SK-N-MC (cell line): Measurements from ENCODE around the gene LRP1B.

Experiments
- DNase-seq: peaks from one replicate; pipeline ENCODE4 v3.0.0-alpha.2; 2011; ENCODE audit warnings: low read depth, low spot score
- H3K27ac ChIP-seq: fragments of 200-600 bp; sonication (generic); 2 replicates; pipeline ENCODE4 v1.5.1; 2016; ENCODE audit warnings: mixed run types
- H3K36me3 ChIP-seq: fragments of 200-600 bp; sonication (generic); 2 replicates; pipeline ENCODE4 v1.6.1; 2017; ENCODE audit warnings: antibody characterized with exemption, low read length, mixed read lengths; ENCODE audit not compliant: insufficient read depth
- H3K4me3 ChIP-seq: fragments of 200-600 bp; sonication (generic); 2 replicates; pipeline ENCODE4 v1.5.1; 2016
- H3K9ac ChIP-seq: fragments of 200-600 bp; sonication (generic); 2 replicates; pipeline ENCODE4 v1.8.0; 2017; ENCODE audit warnings: mixed run types, mixed read lengths; ENCODE audit not compliant: insufficient read length
- H3K9me3 ChIP-seq: fragments of 200-600 bp; sonication (generic); 2 replicates; pipeline ENCODE4 v1.6.1; 2017; ENCODE audit warnings: low read depth, mild to moderate bottlenecking, antibody characterized with exemption, low read length, moderate library complexity, mixed read lengths
- EZH2 ChIP-seq: fragments of 200-600 bp; sonication (generic); IDR thresholded peaks from one replicate; pipeline ENCODE4 v1.6.1; 2017; ENCODE audit warnings: antibody characterized with exemption
- FOXP2 ChIP-seq: optimal IDR thresholded peaks from 2 replicates; pipeline ENCODE3; 2011; ENCODE audit warnings: mild to moderate bottlenecking, moderate library complexity; ENCODE audit not compliant: insufficient read depth; ENCODE audit errors: extremely low read length, control extremely low read depth
- POLR2AphosphoS5 ChIP-seq: IDR thresholded peaks from 2 replicates; pipeline ENCODE4 v1.6.1; 2012; ENCODE audit warnings: mild to moderate bottlenecking, low read depth, low read length, borderline replicate concordance

LRP1B gene

DNA sequence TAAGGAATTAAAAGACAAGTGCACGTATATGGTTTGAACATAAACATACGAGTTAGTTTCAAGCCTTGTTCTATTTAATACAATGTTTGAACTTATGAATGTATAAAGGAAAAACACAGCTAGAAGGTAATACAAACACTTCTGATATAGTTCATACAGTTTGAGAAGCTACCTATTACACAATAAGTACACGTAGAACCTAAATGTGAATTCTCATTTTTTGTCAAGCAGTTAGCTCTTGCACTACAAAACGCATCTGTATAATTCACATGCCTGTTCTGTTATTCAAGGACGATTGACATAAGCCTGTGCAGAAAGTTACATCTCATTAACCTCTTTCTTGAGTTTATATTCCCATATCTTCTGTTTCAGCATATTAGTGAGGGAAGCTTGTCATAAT lies 2.7 kb downstream of the LRP1B start:
- DNase-seq, result no peak

DNA sequence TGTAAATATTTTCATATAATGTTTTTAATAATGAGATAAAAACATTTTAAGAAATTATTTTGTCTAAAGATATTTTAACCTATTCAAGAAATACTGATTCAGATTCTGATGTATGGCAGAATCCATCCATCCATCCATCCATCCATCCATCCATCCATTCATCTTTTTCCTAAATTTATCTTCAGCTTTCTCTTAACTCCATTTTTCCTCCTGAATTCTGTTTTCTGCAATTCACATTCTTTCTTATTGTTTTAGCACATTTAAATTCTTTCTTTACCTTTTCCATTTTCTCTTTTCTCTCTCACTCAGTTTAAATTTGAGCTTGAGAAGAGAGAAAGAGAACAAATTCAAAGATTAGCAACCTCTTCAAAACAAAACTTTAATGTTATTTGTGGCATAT lies 3.6 kb downstream of the LRP1B start:
- DNase-seq, result no peak
- Histone ChIP-seq H3K9ac (no peak overlapping the region), H3K4me3 (peak overlapping the region; percentile 87), H3K9me3 (no peaks in the 10 kb centered on the region), H3K27ac (no peak overlapping the region), H3K36me3 (no peaks in the 10 kb centered on the region)
- TF ChIP-seq POLR2AphosphoS5 (no peak), EZH2 (no peak), FOXP2 (no peak)

More for the DNA sequence above, 2.7 kb downstream of the LRP1B start:
- H3K9me3 ChIP-seq, result no peaks in the 10 kb centered on the region
- no peak overlapping the region for H3K27ac ChIP-seq
- H3K4me3 ChIP-seq, result peak overlapping the region; percentile 87
- no peaks in the 10 kb centered on the region for H3K36me3 ChIP-seq
- TF ChIP-seq EZH2 (no peak), POLR2AphosphoS5 (no peak), FOXP2 (no peak)
- peak overlapping the region; percentile 14 for H3K9ac ChIP-seq

- TF ChIP-seq FOXP2 (no peak), EZH2 (no peak), POLR2AphosphoS5 (no peak)
- H3K27ac ChIP-seq, result no peak overlapping the region
- no peaks in the 10 kb centered on the region for H3K9me3 ChIP-seq
- H3K4me3 ChIP-seq, result no peak overlapping the region
- H3K36me3 ChIP-seq, result no peaks in the 10 kb centered on the region
- DNase-seq, result no peak
- no peak overlapping the region for H3K9ac ChIP-seq
These were observed 6.1 kb downstream of the LRP1B start for GRCh38 chr2:142124706-142125105.

- Histone ChIP-seq H3K4me3 (no peak overlapping the region), H3K9ac (no peak overlapping the region), H3K27ac (no peak overlapping the region), H3K36me3 (0 out of 2 replicates have a peak, but pooled peaks cover 4% of the 10 kb centered on the region), H3K9me3 (no peaks in the 10 kb centered on the region; the same call in 1 of the 2 replicates)
- TF ChIP-seq POLR2AphosphoS5, result no peak
- no peak for TF ChIP-seq FOXP2
- no peak for TF ChIP-seq EZH2
- DNase-seq, result no peak
These were observed 11.5 kb downstream of the LRP1B start for GRCh38 chr2:142119347-142119746.

DNA sequence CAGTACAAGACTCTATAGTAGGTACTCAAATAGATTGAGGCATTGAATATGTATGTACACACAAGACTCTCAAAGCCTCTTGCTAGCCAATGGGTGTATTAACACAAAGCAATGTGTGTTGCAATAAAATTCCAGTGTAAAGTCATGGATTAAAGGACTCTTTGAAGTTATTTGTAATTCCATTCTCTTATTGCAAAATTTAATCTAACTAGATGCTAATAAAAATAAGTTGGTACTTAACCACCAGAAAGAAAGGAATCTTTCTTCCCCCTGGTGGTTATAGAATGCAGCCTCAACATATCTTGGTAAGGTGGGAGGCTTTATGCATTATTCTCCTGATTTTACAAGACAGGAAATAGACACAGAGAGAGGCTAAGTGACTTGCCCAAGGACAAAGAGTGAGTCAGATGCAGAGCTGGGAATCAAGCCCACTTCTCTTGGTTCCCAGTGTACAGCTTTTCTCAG lies 18.0 kb downstream of the LRP1B start:
- no peaks in the 10 kb centered on the region; the same call in 1 of the 2 replicates for H3K9me3 ChIP-seq
- peak overlapping the region; percentile 83 for H3K27ac ChIP-seq
- peak; percentile 92 for DNase-seq
- peak overlapping the region; percentile 41 for H3K4me3 ChIP-seq
- peak; percentile 43; the same call in 1 of the 2 replicates for TF ChIP-seq POLR2AphosphoS5
- no peak for TF ChIP-seq EZH2
- no peak for TF ChIP-seq FOXP2
- no peak overlapping the region for H3K9ac ChIP-seq
- H3K36me3 ChIP-seq, result 0 out of 2 replicates have a peak, but pooled peaks cover 4% of the 10 kb centered on the region

- no peak overlapping the region for H3K4me3 ChIP-seq
- no peak overlapping the region for H3K9ac ChIP-seq
- TF ChIP-seq FOXP2 (no peak), POLR2AphosphoS5 (no peak), EZH2 (no peak)
- H3K27ac ChIP-seq, result no peak overlapping the region
- no peak for DNase-seq
- H3K36me3 ChIP-seq, result no peaks in the 10 kb centered on the region
- H3K9me3 ChIP-seq, result no peaks in the 10 kb centered on the region
These were observed 26.6 kb downstream of the LRP1B start for GRCh38 chr2:142104134-142104758.

DNA sequence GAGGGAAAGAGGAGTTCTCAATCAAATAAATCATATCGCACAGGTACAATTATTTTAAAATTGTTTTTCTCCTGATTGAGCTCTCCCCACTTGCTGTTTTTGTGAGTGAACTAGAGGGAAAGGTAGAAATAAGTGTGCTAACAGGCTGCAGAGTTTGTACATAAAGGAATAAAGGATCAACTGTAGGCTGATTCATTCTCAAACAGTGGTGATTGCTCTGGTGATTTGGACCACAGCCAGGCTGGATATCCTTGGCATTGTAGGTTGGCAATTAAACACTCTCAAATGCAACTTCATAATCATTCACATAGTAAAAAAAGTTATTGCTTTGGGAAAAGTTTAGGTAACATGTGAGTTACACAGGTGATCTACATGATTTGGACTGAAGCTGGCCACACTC lies 29.8 kb downstream of the LRP1B start:
- Histone ChIP-seq H3K27ac (no peak overlapping the region), H3K36me3 (no peaks in the 10 kb centered on the region), H3K9ac (no peak overlapping the region), H3K9me3 (no peaks in the 10 kb centered on the region), H3K4me3 (no peak overlapping the region)
- DNase-seq, result no peak
- TF ChIP-seq POLR2AphosphoS5 (no peak), EZH2 (no peak), FOXP2 (no peak)

- DNase-seq, result no peak
- Histone ChIP-seq H3K27ac (no peak overlapping the region), H3K9me3 (no peaks in the 10 kb centered on the region)
These were observed 30.5 kb downstream of the LRP1B start for GRCh38 chr2:142100139-142100873.

More at GRCh38 chr2:142100139-142100873, 30.5 kb downstream of the LRP1B start:
- H3K9ac ChIP-seq, result no peak overlapping the region
- TF ChIP-seq EZH2 (no peak), POLR2AphosphoS5 (no peak), FOXP2 (no peak)
- no peaks in the 10 kb centered on the region for H3K36me3 ChIP-seq
- H3K4me3 ChIP-seq, result no peak overlapping the region
